Body of pancreas (tissue), 4 donors: ENCODE measurements around the gene HS1BP3. TPM values are rescaled to one million over a fixed set of nuclear protein-coding genes. Genes with fewer than 3 reads are reported as not detected.
A peak's percentile ranks its signal among the peaks of the same experiment; 100 is the strongest.

ENCODE experiments used
- ATAC-seq: fragments of 150-250 bp; one replicate; pipeline ENCODE4 v1.9.1; 2016
- DNase-seq, 4 donors: peaks; one replicate each; pipeline ENCODE4 v3.0.0-alpha.2; 2019
- H3K27ac ChIP-seq, 4 donors: fragments of 200-600 bp; sonication (generic); 1 replicate in 3 of 4; 2 replicates in 1 of 4; pipeline versions ENCODE4 v1.5.1 to v1.6.1; 2016 to 2019; ENCODE audit warnings: mild to moderate bottlenecking in 1 of 4, mixed read lengths in 1 of 4, moderate library complexity in 1 of 4
- H3K27me3 ChIP-seq, 2 donors: fragments of 200-600 bp; sonication (generic); one replicate each; pipeline ENCODE4 v1.6.0; 2016; ENCODE audit warnings: mild to moderate bottlenecking in 1 of 2
- H3K36me3 ChIP-seq, 2 donors: fragments of 200-600 bp; sonication (generic); replicated peaks in 1 of 2; 2 replicates each; pipeline ENCODE4 v1.5.1; 2016; ENCODE audit warnings: low read depth in 2 of 2; ENCODE audit not compliant: insufficient read depth in 1 of 2
- H3K4me1 ChIP-seq: fragments of 200-600 bp; sonication (generic); one replicate; pipeline ENCODE4 v1.6.0; 2016
- H3K4me3 ChIP-seq, 2 donors: fragments of 200-600 bp; sonication (generic); 1 replicate in 1 of 2; 2 replicates in 1 of 2; pipeline ENCODE4 v1.5.1; 2016 to 2019
- H3K9me3 ChIP-seq, 3 donors: fragments of 200-600 bp; sonication (generic); 1 replicate in 2 of 3; 2 replicates in 1 of 3; pipeline ENCODE4 v1.5.1; 2016
- CTCF ChIP-seq, 7 experiments: fragments of 450-650 bp in 4 of 7; fragments of 200-600 bp in 3 of 7; sonication (generic) in 3 of 7; IDR thresholded peaks; one replicate each; pipeline ENCODE4 v1.5.1; 2016 to 2019; ENCODE audit warnings: antibody characterized with exemption in 7 of 7
- POLR2A ChIP-seq, 3 donors: fragments of 450-650 bp; IDR thresholded peaks; one replicate each; pipeline ENCODE4 v1.6.1; 2016; ENCODE audit warnings: antibody characterized with exemption in 3 of 3, mild to moderate bottlenecking in 2 of 3
- WGBS, 2 donors: methylation state at CpG; one replicate each; pipeline ENCODE4 v1.1.5; 2017; 5-methylcytosine and 5-hydroxymethylcytosine counted together
- intact Hi-C: fragments of 100-400 bp; cut with DNase I; formaldehyde crosslinking; loops from one replicate; pipeline ENCODE4 v1.15.1; 2023
- total RNA-seq, 2 donors: library from RNA; depleted of rRNA; stranded (reverse); fragments of >200 nt; gene quantifications; one replicate each; pipeline ENCODE4 v1.1.0, GENCODE V29; 2016

Gene HS1BP3
- total RNA-seq, 2 donors from 2014 or later, result 21.1 to 23.1 TPM

- intact Hi-C loops, result no loop called here
- peaks cover 54% of the 10 kb centered on the region for H3K4me1 ChIP-seq
- H3K4me3 ChIP-seq, result no peak overlapping the region
- 77 to 82% methylated on average over 15 to 17 of the region's 17 CpGs for WGBS, 2 donors
- ATAC-seq, result no peak
- peak in 2 of 4 donors; percentile 4 to 11 for DNase-seq
- no peaks in the 10 kb centered on the region for H3K36me3 ChIP-seq
- TF ChIP-seq CTCF (IDR thresholded peaks at IDR 0.05) (no peak), POLR2A (IDR thresholded peaks at IDR 0.05) (no peak)
- H3K9me3 ChIP-seq, result no peaks in the 10 kb centered on the region
- H3K27ac ChIP-seq, result peak overlapping the region in 3 of 4 donors; percentile 84 to 90 (median 90)
- no peaks in the 10 kb centered on the region for H3K27me3 ChIP-seq
Observed at GRCh38 chr2:20612925-20613916, 37.7 kb downstream of the HS1BP3 start.

GRCh38 chr2:20611844-20612356 is 39.0 kb downstream of the HS1BP3 start:
- peaks cover 41% of the 10 kb centered on the region for H3K4me1 ChIP-seq
- ATAC-seq (no peak), DNase-seq (no peak)
- H3K4me3 ChIP-seq, result no peak overlapping the region
- peak overlapping the region in 3 of 4 donors; percentile 34 to 80 (median 77) for H3K27ac ChIP-seq
- H3K36me3 ChIP-seq, result no peaks in the 10 kb centered on the region
- no peaks in the 10 kb centered on the region for H3K27me3 ChIP-seq
- no peaks in the 10 kb centered on the region for H3K9me3 ChIP-seq
- 81 to 92% methylated on average over 3 of the region's 3 CpGs for WGBS, 2 donors
- TF ChIP-seq POLR2A (IDR thresholded peaks at IDR 0.05), result no peak
- no peak for TF ChIP-seq CTCF (IDR thresholded peaks at IDR 0.05)
- intact Hi-C loops, result no loop called here

GRCh38 chr2:20611077-20611843 is 39.6 kb downstream of the HS1BP3 start:
- peak; percentile 80 for ATAC-seq
- Histone ChIP-seq H3K27ac (peak overlapping the region; percentile 12 to 80 (median 56)), H3K4me3 (no peak overlapping the region), H3K36me3 (no peaks in the 10 kb centered on the region), H3K4me1 (peaks cover 34% of the 10 kb centered on the region), H3K27me3 (no peaks in the 10 kb centered on the region), H3K9me3 (no peaks in the 10 kb centered on the region)
- peak; percentile 57 to 82 (median 64) for DNase-seq
- WGBS, 2 donors, result 55 to 62% methylated on average over 13 to 15 of the region's 15 CpGs
- TF ChIP-seq POLR2A (IDR thresholded peaks at IDR 0.05), result no peak
- TF ChIP-seq CTCF (IDR thresholded peaks at IDR 0.05), result no peak
- intact Hi-C loops, result no loop called here

- DNase-seq (no peak), ATAC-seq (no peak)
- WGBS, 2 donors, result 67 to 69% methylated on average over 4 of the region's 4 CpGs
- H3K36me3 ChIP-seq, result no peaks in the 10 kb centered on the region
- intact Hi-C loops, result no loop called here
- H3K27ac ChIP-seq, result no peak overlapping the region
- H3K9me3 ChIP-seq, result no peaks in the 10 kb centered on the region
- H3K27me3 ChIP-seq, result no peaks in the 10 kb centered on the region
- H3K4me1 ChIP-seq, result peaks cover 22% of the 10 kb centered on the region
- no peak overlapping the region for H3K4me3 ChIP-seq
- no peak for TF ChIP-seq POLR2A (IDR thresholded peaks at IDR 0.05)
- TF ChIP-seq CTCF (IDR thresholded peaks at IDR 0.05), result no peak
Observed at GRCh38 chr2:20609995-20610357, 40.9 kb downstream of the HS1BP3 start.
